ENCODE measurements around the gene STRIP1.
A peak's percentile ranks its signal among the peaks of the same experiment; 100 is the strongest.
"Not testable (repeated sequence)": the region's sequence is repeated elsewhere in the genome, so short reads cannot be mapped to it uniquely, and the experiment has no call there.

STRIP1 gene

GRCh38 chr1:110070671-110071242, 36.3 kb downstream of the STRIP1 start, which contains the start of gene ALX3:
Gene ALX3, minus strand, starts transcription at chr1:110070672. Its CDS starts 60 bp downstream, at chr1:110070612.
- DNase-seq, result no peak

- no peak for DNase-seq
Observed at GRCh38 chr1:110074166-110074565, 39.7 kb downstream of the STRIP1 start.

- no peak for DNase-seq
Observed at GRCh38 chr1:110076789-110077500, 42.5 kb downstream of the STRIP1 start.

- not testable (repeated sequence) for DNase-seq
Observed at GRCh38 chr1:110079995-110080394, 45.6 kb downstream of the STRIP1 start.

GRCh38 chr1:110081061-110081460, 46.6 kb downstream of the STRIP1 start:
- DNase-seq, result no peak

GRCh38 chr1:110082477-110082876, 48.1 kb downstream of the STRIP1 start:
- no peak for DNase-seq

- DNase-seq, result no peak
Observed at GRCh38 chr1:110083061-110083865, 48.8 kb downstream of the STRIP1 start.

GRCh38 chr1:110083866-110084226, 49.4 kb downstream of the STRIP1 start:
- no peak for DNase-seq

GRCh38 chr1:110084227-110085078, 50.0 kb downstream of the STRIP1 start:
- DNase-seq, result no peak

GRCh38 chr1:110085671-110086070, 51.2 kb downstream of the STRIP1 start:
- DNase-seq, result no peak

- DNase-seq, result peak; percentile 58
Observed at GRCh38 chr1:110086961-110087360, 52.5 kb downstream of the STRIP1 start.

- DNase-seq, result peak; percentile 50
Observed at GRCh38 chr1:110087812-110088738, 53.7 kb downstream of the STRIP1 start.

- DNase-seq, result no peak
Observed at GRCh38 chr1:110088739-110089316, 54.4 kb downstream of the STRIP1 start.

- DNase-seq, result no peak
Observed at GRCh38 chr1:110089561-110090275, 55.3 kb downstream of the STRIP1 start.

- DNase-seq, result no peak
Observed at GRCh38 chr1:110091381-110091780, 57.0 kb downstream of the STRIP1 start.

- DNase-seq, result no peak
Observed at GRCh38 chr1:110091791-110092190, 57.4 kb downstream of the STRIP1 start.

- DNase-seq, result no peak
Observed at GRCh38 chr1:110092991-110093390, 58.6 kb downstream of the STRIP1 start.

GRCh38 chr1:110094931-110095654, 60.7 kb downstream of the STRIP1 start:
- DNase-seq, result no peak

- DNase-seq, result no peak
Observed at GRCh38 chr1:110097507-110098221, 63.2 kb downstream of the STRIP1 start.

Data from NCI-H226 (cell line).